Prostate gland (tissue), 2 donors: ENCODE data around the gene SKAP2. TPM values are rescaled to one million over a fixed set of nuclear protein-coding genes. Genes with fewer than 3 reads are reported as not detected.

Experiments
- DNase-seq: peaks from one replicate; pipeline ENCODE4 v3.0.0-alpha.2; 2019; ENCODE audit warnings: low spot score
- H3K27ac ChIP-seq, 2 donors: fragments of 200-600 bp; sonication (generic); 2 replicates each; pipeline ENCODE4 v1.5.1; 2017 to 2019
- H3K27me3 ChIP-seq: fragments of 200-600 bp; sonication (generic); replicated peaks from 2 replicates; pipeline ENCODE4 v1.5.1; 2019; ENCODE audit not compliant: insufficient read depth
- H3K36me3 ChIP-seq, 2 donors: fragments of 200-600 bp; sonication (generic); 1 replicate in 1 of 2; 2 replicates in 1 of 2; pipeline versions ENCODE4 v1.5.1 to v1.8.1; 2017 to 2019
- H3K4me1 ChIP-seq: fragments of 200-600 bp; sonication (generic); replicated peaks from 2 replicates; pipeline ENCODE4 v1.5.1; 2019
- H3K4me3 ChIP-seq, 2 donors: fragments of 200-600 bp; sonication (generic); 2 replicates each; pipeline ENCODE4 v1.5.1; 2017 to 2019
- H3K9me3 ChIP-seq: fragments of 200-600 bp; sonication (generic); 2 replicates; pipeline ENCODE4 v1.5.1; 2017
- POLR2A ChIP-seq: fragments of 450-650 bp; IDR thresholded peaks from one replicate; pipeline ENCODE4 v1.6.1; 2016; ENCODE audit warnings: antibody characterized with exemption, mild to moderate bottlenecking
- POLR2AphosphoS5 ChIP-seq: sonication (generic); formaldehyde crosslinking; IDR thresholded peaks from one replicate; pipeline ENCODE4 v1.6.1; 2017; ENCODE audit warnings: antibody characterized with exemption
- WGBS: methylation state at CpG from one replicate; pipeline ENCODE4 v1.1.5; 2018; 5-methylcytosine and 5-hydroxymethylcytosine counted together
- intact Hi-C: fragments of 100-400 bp; cut with DNase I; formaldehyde crosslinking; loops from one replicate; pipeline ENCODE4 v1.14.2; 2022
- total RNA-seq, 2 donors: library from RNA; depleted of rRNA; stranded (reverse); fragments of >200 nt; gene quantifications; one replicate each; pipeline ENCODE4 v1.1.0, GENCODE V29; 2016
- TF ChIP-seq, protein P1 (sequence below), 4 experiments: fragments of 200-600 bp in 2 of 4; fragments of 450-650 bp in 2 of 4; sonication (generic) in 2 of 4; IDR thresholded peaks; 1 replicate in 3 of 4; 2 replicates in 1 of 4; pipeline ENCODE4 v1.5.1; 2016 to 2019; ENCODE audit warnings: antibody characterized with exemption in 4 of 4, mild to moderate bottlenecking in 2 of 4, moderate library complexity in 2 of 4

Gene SKAP2
- total RNA-seq, 2 donors from 2014 or later, result 16.1 to 25.6 TPM

DNA sequence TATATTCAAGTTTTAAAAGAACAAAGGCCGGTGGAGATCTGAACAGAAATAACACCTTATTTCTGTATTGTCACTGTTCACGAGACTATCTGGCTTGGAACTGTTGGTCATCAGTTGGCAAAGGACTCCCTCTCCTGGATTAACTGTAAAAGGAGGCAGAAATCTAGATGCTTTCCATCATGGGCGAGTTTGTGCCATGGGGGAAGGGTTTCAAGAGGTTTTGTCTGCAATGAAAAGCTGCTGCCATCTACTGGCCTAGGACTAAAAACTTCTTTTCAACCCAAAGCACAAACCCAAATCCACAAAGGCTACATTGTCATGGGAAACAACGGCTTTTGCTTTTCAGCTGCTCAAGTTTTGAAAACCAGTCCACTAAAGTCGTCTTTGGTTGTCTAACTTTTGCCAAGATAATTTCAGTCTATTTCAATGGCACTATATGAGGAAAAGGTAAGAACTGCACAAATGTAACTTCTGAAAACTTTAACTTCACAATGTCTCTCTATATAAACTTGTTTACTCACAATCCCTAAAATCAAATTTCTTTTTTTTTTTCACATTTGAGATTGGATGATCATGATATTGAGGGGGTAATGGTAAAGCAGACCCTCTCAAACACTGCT is 196.8 kb downstream of the SKAP2 start:
- H3K36me3 ChIP-seq, result no peaks in the 10 kb centered on the region
- no peak overlapping the region for H3K27ac ChIP-seq
- peak; percentile 75 for DNase-seq
- WGBS, result 8% methylated on average over 5 of the region's 5 CpGs
- H3K9me3 ChIP-seq, result no peaks in the 10 kb centered on the region
- no peaks in the 10 kb centered on the region for H3K27me3 ChIP-seq
- no peaks in the 10 kb centered on the region for H3K4me1 ChIP-seq
- TF ChIP-seq POLR2A (no peak), POLR2AphosphoS5 (peak; percentile 89)
- TF ChIP-seq, protein P1, sequence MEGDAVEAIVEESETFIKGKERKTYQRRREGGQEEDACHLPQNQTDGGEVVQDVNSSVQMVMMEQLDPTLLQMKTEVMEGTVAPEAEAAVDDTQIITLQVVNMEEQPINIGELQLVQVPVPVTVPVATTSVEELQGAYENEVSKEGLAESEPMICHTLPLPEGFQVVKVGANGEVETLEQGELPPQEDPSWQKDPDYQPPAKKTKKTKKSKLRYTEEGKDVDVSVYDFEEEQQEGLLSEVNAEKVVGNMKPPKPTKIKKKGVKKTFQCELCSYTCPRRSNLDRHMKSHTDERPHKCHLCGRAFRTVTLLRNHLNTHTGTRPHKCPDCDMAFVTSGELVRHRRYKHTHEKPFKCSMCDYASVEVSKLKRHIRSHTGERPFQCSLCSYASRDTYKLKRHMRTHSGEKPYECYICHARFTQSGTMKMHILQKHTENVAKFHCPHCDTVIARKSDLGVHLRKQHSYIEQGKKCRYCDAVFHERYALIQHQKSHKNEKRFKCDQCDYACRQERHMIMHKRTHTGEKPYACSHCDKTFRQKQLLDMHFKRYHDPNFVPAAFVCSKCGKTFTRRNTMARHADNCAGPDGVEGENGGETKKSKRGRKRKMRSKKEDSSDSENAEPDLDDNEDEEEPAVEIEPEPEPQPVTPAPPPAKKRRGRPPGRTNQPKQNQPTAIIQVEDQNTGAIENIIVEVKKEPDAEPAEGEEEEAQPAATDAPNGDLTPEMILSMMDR (IDR thresholded peaks at IDR 0.05), result peak in 3 of 4 experiments; percentile 84 to 88 (median 86)
- intact Hi-C loops, result loop anchor here (2.0 to 10.0 kb wide), 2 partner anchors 299 to 773 kb away; no protein-coding TSS in a partner anchor
- no peak overlapping the region for H3K4me3 ChIP-seq

DNA sequence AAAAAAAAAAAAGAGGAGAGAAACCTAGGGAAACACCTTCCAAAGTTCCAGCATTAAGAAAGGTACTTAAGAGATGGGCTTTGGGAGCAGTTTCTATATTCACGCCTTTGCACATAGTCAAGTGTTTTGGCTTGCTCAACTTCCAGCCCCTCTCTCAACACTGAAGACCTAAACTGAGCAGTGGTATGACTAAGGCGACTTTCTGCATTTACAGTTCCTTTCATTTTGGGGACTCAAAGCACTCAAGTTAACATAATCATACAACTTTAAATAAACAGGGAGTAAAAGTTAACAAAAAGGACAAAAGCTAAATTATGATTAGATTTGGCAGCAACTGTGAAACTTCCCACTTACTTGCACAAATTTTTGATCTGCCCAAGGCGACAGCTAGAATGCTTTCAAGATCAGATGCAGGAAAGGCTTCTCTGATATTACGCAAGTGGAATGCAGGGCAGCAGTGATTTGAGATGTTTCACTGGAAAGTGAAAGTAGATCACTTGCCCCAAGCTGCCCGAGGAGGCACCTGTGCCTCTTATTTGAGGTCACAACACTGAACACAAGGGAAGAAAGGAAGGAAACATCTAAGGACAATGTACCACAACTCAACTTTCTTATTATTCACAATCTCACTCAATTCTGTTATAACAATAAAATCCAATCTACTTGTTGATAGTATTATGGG is 199.5 kb downstream of the SKAP2 start:
- no peak overlapping the region for H3K27ac ChIP-seq
- H3K4me3 ChIP-seq, result no peak overlapping the region
- WGBS, result 52% methylated on average over 5 of the region's 5 CpGs
- H3K27me3 ChIP-seq, result no peaks in the 10 kb centered on the region
- intact Hi-C loops, result loop anchor here (10.0 kb wide), 1 partner anchor 770 kb away; no protein-coding TSS in a partner anchor
- H3K4me1 ChIP-seq, result no peaks in the 10 kb centered on the region
- H3K36me3 ChIP-seq, result no peaks in the 10 kb centered on the region
- TF ChIP-seq POLR2AphosphoS5 (no peak), POLR2A (no peak)
- TF ChIP-seq, protein P1 (IDR thresholded peaks at IDR 0.05), result no peak
- no peak for DNase-seq
- no peaks in the 10 kb centered on the region for H3K9me3 ChIP-seq

GRCh38 chr7:26664274-26664673 is 200.1 kb downstream of the SKAP2 start:
- H3K27ac ChIP-seq, result no peak overlapping the region
- TF ChIP-seq, protein P1 (IDR thresholded peaks at IDR 0.05), result no peak
- TF ChIP-seq POLR2A, result no peak
- TF ChIP-seq POLR2AphosphoS5, result no peak
- no peaks in the 10 kb centered on the region for H3K36me3 ChIP-seq
- 81% methylated on average over 1 of the region's 1 CpG for WGBS
- no peak overlapping the region for H3K4me3 ChIP-seq
- intact Hi-C loops, result loop anchor here (10.0 kb wide), 1 partner anchor 769 kb away; no protein-coding TSS in a partner anchor
- no peaks in the 10 kb centered on the region for H3K9me3 ChIP-seq
- no peaks in the 10 kb centered on the region for H3K27me3 ChIP-seq
- no peak for DNase-seq
- no peaks in the 10 kb centered on the region for H3K4me1 ChIP-seq

GRCh38 chr7:26663874-26664273 is 200.5 kb downstream of the SKAP2 start:
- Histone ChIP-seq H3K27ac (no peak overlapping the region), H3K4me3 (no peak overlapping the region), H3K36me3 (no peaks in the 10 kb centered on the region), H3K9me3 (no peaks in the 10 kb centered on the region), H3K27me3 (no peaks in the 10 kb centered on the region), H3K4me1 (no peaks in the 10 kb centered on the region)
- TF ChIP-seq, protein P1 (IDR thresholded peaks at IDR 0.05), result no peak
- TF ChIP-seq POLR2A, result no peak
- TF ChIP-seq POLR2AphosphoS5, result no peak
- intact Hi-C loops, result loop anchor here (10.0 kb wide), 1 partner anchor 769 kb away; no protein-coding TSS in a partner anchor
- no peak for DNase-seq
- 89% methylated on average over 4 of the region's 4 CpGs for WGBS
